K562 (cell line): ENCODE measurements around the gene HLA-DMB. TPM values are rescaled to one million over a fixed set of nuclear protein-coding genes. Genes with fewer than 3 reads are reported as not detected.
A peak's percentile ranks its signal among the peaks of the same experiment; 100 is the strongest.

ENCODE experiments used
- ATF6 ChIP-seq: sonication (generic); formaldehyde crosslinking; IDR thresholded peaks from 2 replicates; pipeline ENCODE4 v1.4.0; 2020; ENCODE audit warnings: mild to moderate bottlenecking, missing genetic modification reagents
- BACH1 ChIP-seq: fragments of 200-800 bp; sonication (Bioruptor generic); IDR thresholded peaks from 2 replicates; pipeline ENCODE4 v1.6.1; 2016; ENCODE audit warnings: missing genetic modification characterization, missing compliant biosample characterization
- CEBPB ChIP-seq: fragments of 450-650 bp; IDR thresholded peaks from 2 replicates; pipeline ENCODE4 v1.6.1; 2016; ENCODE audit warnings: missing genetic modification characterization, missing compliant biosample characterization
- CGGBP1 ChIP-seq: fragments of 250-450 bp; sonication (Bioruptor Pico); IDR thresholded peaks from 2 replicates; pipeline ENCODE4 v1.9.0; 2021; ENCODE audit warnings: mild to moderate bottlenecking
- CHD2 ChIP-seq: IDR thresholded peaks from 2 replicates; pipeline ENCODE4 v1.6.1; 2011; ENCODE audit warnings: low read depth, low read length
- HDGF ChIP-seq: fragments of 450-650 bp; IDR thresholded peaks from 2 replicates; pipeline ENCODE4 v1.6.1; 2016
- MBD2 ChIP-seq: sonication (generic); IDR thresholded peaks from 2 replicates; pipeline ENCODE4 v1.6.1; 2016; ENCODE audit warnings: low read depth, borderline replicate concordance
- NR2C2 ChIP-seq, 2 experiments: fragments of 200-800 bp in 1 of 2; sonication (Bioruptor generic) in 1 of 2; sonication (generic) in 1 of 2; formaldehyde crosslinking in 1 of 2; IDR thresholded peaks; 2 replicates each; pipeline versions ENCODE4 v1.6.1 to v1.8.0; 2016 to 2022; ENCODE audit warnings: mild to moderate bottlenecking in 1 of 2, missing compliant biosample characterization in 1 of 2, missing genetic modification characterization in 1 of 2, missing genetic modification reagents in 1 of 2
- SMAD1 ChIP-seq: fragments of 150-350 bp; IDR thresholded peaks from 2 replicates; pipeline ENCODE4 v1.6.1; 2014; ENCODE audit warnings: low read length, low read depth; ENCODE audit not compliant: partially characterized antibody
- SNRNP70 ChIP-seq: fragments of 200-400 bp; formaldehyde crosslinking; optimal IDR thresholded peaks from 2 replicates; pipeline ENCODE3; 2017; ENCODE audit warnings: low read depth, low read length
- SRSF3 ChIP-seq: fragments of 200-400 bp; formaldehyde crosslinking; IDR thresholded peaks from 2 replicates; pipeline ENCODE4 v1.6.1; 2016; ENCODE audit warnings: mild to moderate bottlenecking, low read length, moderate library complexity; ENCODE audit not compliant: insufficient read depth
- TRIM28 ChIP-seq: fragments of 450-650 bp; IDR thresholded peaks from 2 replicates; pipeline ENCODE4 v1.6.1; 2017
- TSC22D4 ChIP-seq: fragments of 450-650 bp; IDR thresholded peaks from 2 replicates; pipeline ENCODE4 v1.6.1; 2016; ENCODE audit warnings: missing genetic modification characterization, missing biosample characterization, control low read depth
- ZNF780A ChIP-seq: fragments of 250-450 bp; sonication (Bioruptor Pico); IDR thresholded peaks from 2 replicates; pipeline ENCODE4 v1.5.0; 2021; ENCODE audit warnings: mild to moderate bottlenecking
- polyA plus RNA-seq, 8 experiments: library from polyadenylated mRNA; depleted of rRNA in 4 of 8; stranded (reverse) in 5 of 8; unstranded in 3 of 8; fragments of >200 nt; fragmentation: Nextera tagmentation in 2 of 8; fragmentation: Illumina TruSeq in 1 of 8; extraction: Ambion mirVana in 2 of 8; extraction: Trizol in 1 of 8; gene quantifications; 2 replicates each; pipeline versions ENCODE4 v1.2.1 to v1.2.3, GENCODE V29; 2011 to 2014; ENCODE audit warnings: inconsistent platforms in 1 of 8, missing spikeins in 1 of 8
- total RNA-seq, 7 experiments: library from RNA; depleted of rRNA in 6 of 7; stranded (reverse); fragments of >200 nt in 6 of 7; fragmentation: Illumina TruSeq in 2 of 7; extraction: Trizol in 2 of 7; gene quantifications; 2 replicates each; pipeline versions ENCODE4 v1.2.1 to v1.2.3, GENCODE V29; 2011 to 2021; ENCODE audit warnings: low replicate concordance in 1 of 7
- TF ChIP-seq, protein P1 (sequence below): sonication (generic); formaldehyde crosslinking; IDR thresholded peaks from 2 replicates; pipeline ENCODE4 v1.8.1; 2023; ENCODE audit warnings: missing genetic modification reagents, mild to moderate bottlenecking, borderline replicate concordance
- TF ChIP-seq, protein P2 (sequence below): fragments of 450-650 bp; formaldehyde crosslinking; IDR thresholded peaks from 2 replicates; pipeline ENCODE4 v1.4.0; 2020; ENCODE audit warnings: mild to moderate bottlenecking, mixed read lengths
- TF ChIP-seq, protein P3 (sequence below): sonication (generic); formaldehyde crosslinking; IDR thresholded peaks from 2 replicates; pipeline ENCODE4 v1.8.1; 2023; ENCODE audit warnings: mild to moderate bottlenecking, missing genetic modification reagents

HLA-DMB gene
- total and polyA plus RNA-seq, 9 of the 15 experiments (the other 6 are each of a cell fraction or from before 2014, with no cell fraction given) = 0.38 TPM; not detected in 8

DNA sequence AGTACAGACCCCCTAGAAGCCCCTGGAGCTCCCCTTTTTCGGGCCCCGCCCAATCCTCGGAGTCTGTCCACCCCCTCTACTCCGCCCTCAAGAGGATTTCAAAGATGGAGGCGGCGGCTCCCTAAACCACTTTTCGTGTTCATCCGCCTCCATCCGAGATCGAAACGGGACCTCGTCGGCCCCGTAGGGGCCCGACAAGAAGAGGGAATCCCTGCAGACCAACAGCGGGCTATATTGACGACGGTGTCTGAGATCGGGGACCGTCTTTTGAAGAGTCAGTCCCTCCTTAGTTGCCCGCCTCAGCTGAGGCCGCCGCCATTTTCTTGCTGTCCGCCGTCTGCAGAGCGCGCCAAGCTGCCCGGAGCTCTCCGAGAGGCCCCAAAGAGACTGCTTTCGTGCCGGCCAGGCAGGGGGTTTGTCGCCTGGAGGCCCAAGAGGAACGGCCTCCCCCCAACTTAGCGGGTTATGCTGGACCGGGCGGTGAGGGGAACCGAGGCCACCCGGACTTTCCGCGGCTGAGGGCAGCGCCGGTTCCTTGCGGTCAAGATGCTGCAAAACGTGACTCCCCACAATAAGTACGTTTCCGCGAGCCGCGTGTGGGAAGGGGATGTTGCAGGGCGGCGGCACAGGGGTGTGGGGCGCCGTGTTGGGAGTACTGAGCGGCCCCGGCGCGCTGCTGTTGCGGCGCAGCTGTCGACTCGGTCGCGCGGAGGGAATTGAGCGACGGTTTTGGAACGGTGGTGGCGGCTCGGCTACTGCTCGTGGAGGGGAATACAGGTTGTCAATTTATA lies 31.7 kb upstream of the HLA-DMB start (continued):
- TF ChIP-seq, protein P1, sequence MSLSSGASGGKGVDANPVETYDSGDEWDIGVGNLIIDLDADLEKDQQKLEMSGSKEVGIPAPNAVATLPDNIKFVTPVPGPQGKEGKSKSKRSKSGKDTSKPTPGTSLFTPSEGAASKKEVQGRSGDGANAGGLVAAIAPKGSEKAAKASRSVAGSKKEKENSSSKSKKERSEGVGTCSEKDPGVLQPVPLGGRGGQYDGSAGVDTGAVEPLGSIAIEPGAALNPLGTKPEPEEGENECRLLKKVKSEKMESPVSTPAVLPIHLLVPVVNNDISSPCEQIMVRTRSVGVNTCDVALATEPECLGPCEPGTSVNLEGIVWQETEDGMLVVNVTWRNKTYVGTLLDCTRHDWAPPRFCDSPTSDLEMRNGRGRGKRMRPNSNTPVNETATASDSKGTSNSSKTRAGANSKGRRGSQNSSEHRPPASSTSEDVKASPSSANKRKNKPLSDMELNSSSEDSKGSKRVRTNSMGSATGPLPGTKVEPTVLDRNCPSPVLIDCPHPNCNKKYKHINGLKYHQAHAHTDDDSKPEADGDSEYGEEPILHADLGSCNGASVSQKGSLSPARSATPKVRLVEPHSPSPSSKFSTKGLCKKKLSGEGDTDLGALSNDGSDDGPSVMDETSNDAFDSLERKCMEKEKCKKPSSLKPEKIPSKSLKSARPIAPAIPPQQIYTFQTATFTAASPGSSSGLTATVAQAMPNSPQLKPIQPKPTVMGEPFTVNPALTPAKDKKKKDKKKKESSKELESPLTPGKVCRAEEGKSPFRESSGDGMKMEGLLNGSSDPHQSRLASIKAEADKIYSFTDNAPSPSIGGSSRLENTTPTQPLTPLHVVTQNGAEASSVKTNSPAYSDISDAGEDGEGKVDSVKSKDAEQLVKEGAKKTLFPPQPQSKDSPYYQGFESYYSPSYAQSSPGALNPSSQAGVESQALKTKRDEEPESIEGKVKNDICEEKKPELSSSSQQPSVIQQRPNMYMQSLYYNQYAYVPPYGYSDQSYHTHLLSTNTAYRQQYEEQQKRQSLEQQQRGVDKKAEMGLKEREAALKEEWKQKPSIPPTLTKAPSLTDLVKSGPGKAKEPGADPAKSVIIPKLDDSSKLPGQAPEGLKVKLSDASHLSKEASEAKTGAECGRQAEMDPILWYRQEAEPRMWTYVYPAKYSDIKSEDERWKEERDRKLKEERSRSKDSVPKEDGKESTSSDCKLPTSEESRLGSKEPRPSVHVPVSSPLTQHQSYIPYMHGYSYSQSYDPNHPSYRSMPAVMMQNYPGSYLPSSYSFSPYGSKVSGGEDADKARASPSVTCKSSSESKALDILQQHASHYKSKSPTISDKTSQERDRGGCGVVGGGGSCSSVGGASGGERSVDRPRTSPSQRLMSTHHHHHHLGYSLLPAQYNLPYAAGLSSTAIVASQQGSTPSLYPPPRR (CRISPR knock-in tag) = peak; percentile 29
- TF ChIP-seq CHD2 (0 out of 2 replicates have a peak, but pooled peaks have one; percentile 16), MBD2 (peak; percentile 3; the same call in 1 of the 2 replicates), BACH1 (tag) (no peak), HDGF (no peak), ATF6 (CRISPR knock-in tag) (no peak), CEBPB (no peak), SMAD1 (peak; percentile 8), NR2C2 (CRISPR knock-in tag; IDR thresholded peaks at IDR 0.05) (peak; percentile 39; the same call in 1 of the 2 replicates), NR2C2 (tag; IDR thresholded peaks at IDR 0.05) (no peak), ZNF780A (CRISPR knock-in tag) (no peak; the same call in 1 of the 2 replicates), SNRNP70 (peak; percentile 3), SRSF3 (peak; percentile 64), CGGBP1 (no peak), TSC22D4 (no peak), TRIM28 (0 out of 2 replicates have a peak, but pooled peaks have one; percentile 39)
- TF ChIP-seq, protein P2, sequence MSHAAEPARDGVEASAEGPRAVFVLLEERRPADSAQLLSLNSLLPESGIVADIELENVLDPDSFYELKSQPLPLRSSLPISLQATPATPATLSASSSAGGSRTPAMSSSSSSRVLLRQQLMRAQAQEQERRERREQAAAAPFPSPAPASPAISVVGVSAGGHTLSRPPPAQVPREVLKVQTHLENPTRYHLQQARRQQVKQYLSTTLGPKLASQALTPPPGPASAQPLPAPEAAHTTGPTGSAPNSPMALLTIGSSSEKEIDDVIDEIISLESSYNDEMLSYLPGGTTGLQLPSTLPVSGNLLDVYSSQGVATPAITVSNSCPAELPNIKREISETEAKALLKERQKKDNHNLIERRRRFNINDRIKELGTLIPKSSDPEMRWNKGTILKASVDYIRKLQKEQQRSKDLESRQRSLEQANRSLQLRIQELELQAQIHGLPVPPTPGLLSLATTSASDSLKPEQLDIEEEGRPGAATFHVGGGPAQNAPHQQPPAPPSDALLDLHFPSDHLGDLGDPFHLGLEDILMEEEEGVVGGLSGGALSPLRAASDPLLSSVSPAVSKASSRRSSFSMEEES (CRISPR knock-in tag) = no peak; the same call in 1 of the 2 replicates
- TF ChIP-seq, protein P3, sequence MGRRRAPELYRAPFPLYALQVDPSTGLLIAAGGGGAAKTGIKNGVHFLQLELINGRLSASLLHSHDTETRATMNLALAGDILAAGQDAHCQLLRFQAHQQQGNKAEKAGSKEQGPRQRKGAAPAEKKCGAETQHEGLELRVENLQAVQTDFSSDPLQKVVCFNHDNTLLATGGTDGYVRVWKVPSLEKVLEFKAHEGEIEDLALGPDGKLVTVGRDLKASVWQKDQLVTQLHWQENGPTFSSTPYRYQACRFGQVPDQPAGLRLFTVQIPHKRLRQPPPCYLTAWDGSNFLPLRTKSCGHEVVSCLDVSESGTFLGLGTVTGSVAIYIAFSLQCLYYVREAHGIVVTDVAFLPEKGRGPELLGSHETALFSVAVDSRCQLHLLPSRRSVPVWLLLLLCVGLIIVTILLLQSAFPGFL = peak; percentile 92; the same call in 1 of the 2 replicates
